HL-60 (cell line): ENCODE measurements around the gene GABRB1.

ENCODE experiments used
- CTCF ChIP-seq: IDR thresholded peaks from one replicate; pipeline ENCODE4 v1.5.1; 2011; ENCODE audit warnings: low read length, control low read depth, inconsistent platforms; ENCODE audit not compliant: insufficient read depth
- POLR2AphosphoS5 ChIP-seq: IDR thresholded peaks from 2 replicates; pipeline ENCODE4 v1.6.1; 2012; ENCODE audit warnings: low read depth
- REST ChIP-seq: IDR thresholded peaks from 2 replicates; pipeline ENCODE4 v1.6.1; 2012; ENCODE audit warnings: low read depth; ENCODE audit not compliant: insufficient replicate concordance
- SPI1 ChIP-seq: IDR thresholded peaks from 2 replicates; pipeline ENCODE4 v1.6.1; 2012; ENCODE audit warnings: low read depth, mild to moderate bottlenecking, borderline replicate concordance

GRCh38 chr4:47342796-47343195 lies 311.4 kb downstream of the GABRB1 start:
- TF ChIP-seq POLR2AphosphoS5, result no peak
- TF ChIP-seq CTCF, result no peak
- no peak for TF ChIP-seq REST
- no peak for TF ChIP-seq SPI1
